Measurements from ENCODE around the gene HIPK3.
A peak's percentile ranks its signal among the peaks of the same experiment; 100 is the strongest.
"Not testable (repeated sequence)": the region's sequence is repeated elsewhere in the genome, so short reads cannot be mapped to it uniquely, and the experiment has no call there.

Gene HIPK3

GRCh38 chr11:33227578-33228261 lies 29.5 kb upstream of the HIPK3 start:
- H3K4me3 ChIP-seq (ENCODE audit: insufficient read depth, low read depth, low read length), result no peak overlapping the region
- 88 to 95% methylated on average over 1 to 2 of the region's 2 CpGs for WGBS, 2 experiments
- H3K36me3 ChIP-seq (ENCODE audit: control insufficient read depth, insufficient read depth, low read length), result no peaks in the 10 kb centered on the region
- H3K27ac ChIP-seq (ENCODE audit: insufficient read depth, low read depth, low read length, poor library complexity, severe bottlenecking), result no peak overlapping the region
- H3K9me3 ChIP-seq (ENCODE audit: control insufficient read depth, low read length), result no peaks in the 10 kb centered on the region
- no peaks in the 10 kb centered on the region for H3K4me1 ChIP-seq (ENCODE audit: control insufficient read depth, insufficient read depth, low read length)
- no peaks in the 10 kb centered on the region for H3K27me3 ChIP-seq (ENCODE audit: control insufficient read depth, insufficient read depth, low read length, poor library complexity, severe bottlenecking)

- Histone ChIP-seq H3K4me1 (ENCODE audit: control insufficient read depth, insufficient read depth, low read length) (no peaks in the 10 kb centered on the region), H3K4me3 (ENCODE audit: insufficient read depth, low read depth, low read length) (no peak overlapping the region), H3K9me3 (ENCODE audit: control insufficient read depth, low read length) (no peaks in the 10 kb centered on the region), H3K27ac (ENCODE audit: insufficient read depth, low read depth, low read length, poor library complexity, severe bottlenecking) (no peak overlapping the region), H3K36me3 (ENCODE audit: control insufficient read depth, insufficient read depth, low read length) (no peaks in the 10 kb centered on the region), H3K27me3 (ENCODE audit: control insufficient read depth, insufficient read depth, low read length, poor library complexity, severe bottlenecking) (no peaks in the 10 kb centered on the region)
- WGBS, 2 experiments, result 92% methylated on average over 6 of the region's 6 CpGs
Measured at GRCh38 chr11:33234397-33235190, 22.6 kb upstream of the HIPK3 start.

DNA sequence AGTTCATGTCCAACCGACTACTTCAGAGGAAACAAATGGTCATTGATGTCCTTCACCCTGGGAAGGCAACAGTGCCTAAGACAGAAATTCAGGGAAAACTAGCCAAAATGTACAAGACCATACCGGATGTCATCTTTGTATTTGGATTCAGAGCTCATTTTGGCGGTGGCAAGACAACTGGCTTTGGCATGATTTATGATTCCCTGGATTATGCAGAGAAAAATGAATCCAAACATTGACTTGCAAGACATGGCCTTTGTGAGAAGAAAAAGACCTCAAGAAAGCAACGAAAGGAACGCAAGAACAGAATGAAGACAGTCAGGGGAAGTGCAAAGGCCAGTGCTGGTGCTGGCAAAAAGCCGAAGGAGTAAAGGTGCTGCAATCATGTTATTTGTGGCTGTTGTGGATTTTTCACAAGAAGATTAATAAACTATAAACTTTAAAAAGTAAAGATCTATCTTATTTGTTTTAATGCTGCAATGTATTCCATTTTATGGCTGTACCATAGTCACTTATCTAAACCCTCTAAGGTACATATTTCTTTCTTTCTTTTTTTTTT lies 20.1 kb upstream of the HIPK3 start:
- Histone ChIP-seq H3K4me3 (ENCODE audit: insufficient read depth, low read depth, low read length) (no peak overlapping the region), H3K4me1 (ENCODE audit: control insufficient read depth, insufficient read depth, low read length) (no peaks in the 10 kb centered on the region), H3K9me3 (ENCODE audit: control insufficient read depth, low read length) (no peaks in the 10 kb centered on the region), H3K36me3 (ENCODE audit: control insufficient read depth, insufficient read depth, low read length) (no peaks in the 10 kb centered on the region), H3K27me3 (ENCODE audit: control insufficient read depth, insufficient read depth, low read length, poor library complexity, severe bottlenecking) (no peaks in the 10 kb centered on the region), H3K27ac (ENCODE audit: insufficient read depth, low read depth, low read length, poor library complexity, severe bottlenecking) (no peak overlapping the region)
- 93 to 94% methylated on average over 5 to 6 of the region's 6 CpGs for WGBS, 2 experiments

DNA sequence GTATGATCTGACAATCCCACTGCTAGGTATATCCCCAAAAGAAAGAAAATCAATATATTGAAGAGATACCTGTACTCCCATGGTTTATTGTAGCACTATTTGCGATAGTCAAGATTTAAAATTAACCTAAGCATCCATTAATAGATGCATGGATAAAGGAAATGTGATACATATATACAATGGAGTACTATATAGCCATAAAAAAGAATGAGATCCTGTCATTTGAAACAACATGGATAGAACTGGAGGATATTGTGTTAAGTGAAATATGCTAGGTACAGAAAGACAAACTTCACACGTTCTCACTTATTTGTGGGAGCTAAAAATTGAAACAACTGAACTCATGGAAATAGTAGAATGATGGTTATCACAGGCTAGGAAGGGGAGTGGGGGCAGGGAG lies 14.6 kb upstream of the HIPK3 start:
- no peak overlapping the region for H3K27ac ChIP-seq (ENCODE audit: insufficient read depth, low read depth, low read length, poor library complexity, severe bottlenecking)
- no peaks in the 10 kb centered on the region for H3K4me1 ChIP-seq (ENCODE audit: control insufficient read depth, insufficient read depth, low read length)
- H3K4me3 ChIP-seq (ENCODE audit: insufficient read depth, low read depth, low read length), result no peak overlapping the region
- H3K27me3 ChIP-seq (ENCODE audit: control insufficient read depth, insufficient read depth, low read length, poor library complexity, severe bottlenecking), result no peaks in the 10 kb centered on the region
- no peaks in the 10 kb centered on the region for H3K9me3 ChIP-seq (ENCODE audit: control insufficient read depth, low read length)
- whole genome bisulfite sequencing, 2 experiments, result 93 to 97% methylated on average over 1 to 2 of the region's 2 CpGs
- no peaks in the 10 kb centered on the region for H3K36me3 ChIP-seq (ENCODE audit: control insufficient read depth, insufficient read depth, low read length)

GRCh38 chr11:33243654-33244053 lies 13.5 kb upstream of the HIPK3 start:
- H3K36me3 ChIP-seq (ENCODE audit: control insufficient read depth, insufficient read depth, low read length); H3K27ac ChIP-seq (ENCODE audit: insufficient read depth, low read depth, low read length, poor library complexity, severe bottlenecking); H3K4me3 ChIP-seq (ENCODE audit: insufficient read depth, low read depth, low read length); H3K27me3 ChIP-seq (ENCODE audit: control insufficient read depth, insufficient read depth, low read length, poor library complexity, severe bottlenecking); H3K4me1 ChIP-seq (ENCODE audit: control insufficient read depth, insufficient read depth, low read length); H3K9me3 ChIP-seq (ENCODE audit: control insufficient read depth, low read length): not testable (repeated sequence)
- 97% methylated on average over 34 to 35 of the region's 35 CpGs for WGBS, 2 experiments

DNA sequence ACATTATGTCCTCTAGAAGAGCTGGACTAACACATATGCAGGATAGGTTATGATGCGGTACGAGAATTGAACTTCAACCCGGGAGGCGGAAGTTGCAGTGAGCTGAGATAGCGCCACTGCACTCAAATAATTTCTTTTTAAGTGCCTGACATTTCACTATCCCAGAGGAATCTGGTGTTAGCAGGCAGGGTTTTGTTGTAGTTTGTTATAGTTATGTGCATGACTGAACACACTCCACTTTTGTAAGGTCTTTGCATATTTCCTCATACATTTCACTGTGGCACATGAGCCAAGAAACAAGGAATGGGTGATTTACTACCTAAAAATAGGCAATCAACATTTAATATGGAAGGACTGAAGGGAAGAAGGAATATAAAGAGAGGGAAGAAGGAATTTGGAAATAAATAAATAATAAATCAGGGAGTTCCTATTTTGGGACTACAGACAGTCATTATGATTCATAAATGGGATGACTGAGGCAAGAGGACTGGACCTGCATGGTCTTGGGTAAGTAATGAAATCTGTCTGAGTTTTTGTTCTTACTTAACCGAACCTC lies 8.7 kb upstream of the HIPK3 start:
- no peaks in the 10 kb centered on the region for H3K4me1 ChIP-seq (ENCODE audit: control insufficient read depth, insufficient read depth, low read length)
- H3K9me3 ChIP-seq (ENCODE audit: control insufficient read depth, low read length), result no peaks in the 10 kb centered on the region
- WGBS, 2 experiments, result 93 to 96% methylated on average over 6 of the region's 6 CpGs
- no peaks in the 10 kb centered on the region for H3K27me3 ChIP-seq (ENCODE audit: control insufficient read depth, insufficient read depth, low read length, poor library complexity, severe bottlenecking)
- H3K4me3 ChIP-seq (ENCODE audit: insufficient read depth, low read depth, low read length), result no peak overlapping the region
- H3K27ac ChIP-seq (ENCODE audit: insufficient read depth, low read depth, low read length, poor library complexity, severe bottlenecking), result no peak overlapping the region
- no peaks in the 10 kb centered on the region for H3K36me3 ChIP-seq (ENCODE audit: control insufficient read depth, insufficient read depth, low read length)

GRCh38 chr11:33256031-33256812 lies 959 bp upstream of the HIPK3 start:
- H3K27ac ChIP-seq (ENCODE audit: insufficient read depth, low read depth, low read length, poor library complexity, severe bottlenecking), result no peak overlapping the region
- H3K4me3 ChIP-seq (ENCODE audit: insufficient read depth, low read depth, low read length), result peak overlapping the region; percentile 97
- no peaks in the 10 kb centered on the region for H3K9me3 ChIP-seq (ENCODE audit: control insufficient read depth, low read length)
- 68 to 71% methylated on average over 12 of the region's 12 CpGs for WGBS, 2 experiments
- peaks cover 12% of the 10 kb centered on the region for H3K27me3 ChIP-seq (ENCODE audit: control insufficient read depth, insufficient read depth, low read length, poor library complexity, severe bottlenecking)
- H3K4me1 ChIP-seq (ENCODE audit: control insufficient read depth, insufficient read depth, low read length), result peaks cover 7% of the 10 kb centered on the region
- no peaks in the 10 kb centered on the region for H3K36me3 ChIP-seq (ENCODE audit: control insufficient read depth, insufficient read depth, low read length)

DNA sequence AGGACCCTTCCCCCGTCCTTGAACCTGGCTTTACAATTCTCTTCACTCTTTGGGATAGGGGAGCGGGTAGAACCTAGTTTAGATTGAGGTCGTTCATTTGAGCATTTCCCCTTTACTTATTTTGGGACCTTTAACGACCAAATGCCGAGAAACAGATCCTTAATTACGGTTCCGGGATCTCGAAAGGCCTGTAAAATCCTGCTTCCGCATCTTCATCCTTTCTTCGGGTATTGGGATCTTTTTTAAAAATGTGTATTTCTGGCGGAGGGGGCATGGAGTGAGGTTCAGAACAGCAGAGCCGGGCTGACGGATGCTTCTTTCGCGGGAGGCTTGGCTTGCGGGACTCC lies 395 bp upstream of the HIPK3 start:
- H3K4me1 ChIP-seq (ENCODE audit: control insufficient read depth, insufficient read depth, low read length), result peaks cover 7% of the 10 kb centered on the region
- H3K27me3 ChIP-seq (ENCODE audit: control insufficient read depth, insufficient read depth, low read length, poor library complexity, severe bottlenecking), result peaks cover 12% of the 10 kb centered on the region
- 5 to 6% methylated on average over 16 of the region's 16 CpGs for WGBS, 2 experiments
- H3K9me3 ChIP-seq (ENCODE audit: control insufficient read depth, low read length), result no peaks in the 10 kb centered on the region
- no peaks in the 10 kb centered on the region for H3K36me3 ChIP-seq (ENCODE audit: control insufficient read depth, insufficient read depth, low read length)
- H3K27ac ChIP-seq (ENCODE audit: insufficient read depth, low read depth, low read length, poor library complexity, severe bottlenecking), result peak overlapping the region; percentile 53
- peak overlapping the region; percentile 97 for H3K4me3 ChIP-seq (ENCODE audit: insufficient read depth, low read depth, low read length)

DNA sequence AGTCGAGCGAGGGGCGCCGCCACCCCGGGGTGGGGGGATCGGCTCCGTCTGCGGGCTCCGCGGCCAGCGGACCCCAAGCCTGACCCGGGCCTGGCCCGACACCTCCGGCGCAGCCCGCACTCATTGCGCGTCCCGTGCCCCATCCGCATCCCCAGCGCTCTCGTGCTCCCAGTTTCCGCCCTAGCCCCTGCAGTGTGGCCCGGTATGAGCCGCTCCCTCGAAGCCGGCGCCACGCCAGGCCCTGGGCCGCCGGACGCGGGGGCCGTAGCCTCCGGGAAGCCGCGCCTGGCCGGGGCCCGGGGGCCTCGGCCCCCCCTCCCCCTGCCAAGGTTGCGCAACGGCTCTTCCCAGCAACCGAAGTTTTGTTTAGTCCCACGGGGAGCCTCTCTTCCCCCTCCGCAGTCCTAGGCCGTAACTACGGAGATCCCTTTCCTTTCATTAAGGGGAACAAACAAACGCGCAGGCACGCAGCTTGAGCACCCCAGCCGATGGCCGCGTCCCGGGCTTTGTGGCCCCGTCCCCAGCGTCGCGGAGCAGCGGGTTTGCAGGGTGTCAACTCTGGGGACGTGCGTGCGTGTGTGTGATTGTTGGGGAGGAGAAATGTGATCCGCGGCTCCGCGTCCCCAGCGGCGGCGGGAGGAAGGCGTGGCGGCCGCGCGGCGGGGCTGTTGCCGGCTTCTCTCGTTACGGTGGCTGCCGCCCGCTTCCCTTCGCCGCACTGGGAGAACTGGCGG lies 883 bp downstream of the HIPK3 start:
- Histone ChIP-seq H3K27me3 (ENCODE audit: control insufficient read depth, insufficient read depth, low read length, poor library complexity, severe bottlenecking) (peaks cover 12% of the 10 kb centered on the region), H3K36me3 (ENCODE audit: control insufficient read depth, insufficient read depth, low read length) (no peaks in the 10 kb centered on the region), H3K4me1 (ENCODE audit: control insufficient read depth, insufficient read depth, low read length) (peaks cover 7% of the 10 kb centered on the region), H3K9me3 (ENCODE audit: control insufficient read depth, low read length) (no peaks in the 10 kb centered on the region), H3K4me3 (ENCODE audit: insufficient read depth, low read depth, low read length) (peak overlapping the region; percentile 97), H3K27ac (ENCODE audit: insufficient read depth, low read depth, low read length, poor library complexity, severe bottlenecking) (peak overlapping the region; percentile 96)
- 0% methylated on average over 83 of the region's 83 CpGs for WGBS, 2 experiments

Measured in ectodermal cell (in vitro differentiated cells).